Right lobe of liver (tissue), 4 donors: ENCODE results near the gene SH2D3A.
"Not testable (repeated sequence)": the region's sequence is repeated elsewhere in the genome, so short reads cannot be mapped to it uniquely, and the experiment has no call there.

Experiments
- POLR2A ChIP-seq: fragments of 450-650 bp; IDR thresholded peaks from one replicate; pipeline ENCODE4 v1.6.1; 2017; ENCODE audit warnings: antibody characterized with exemption, mild to moderate bottlenecking
- TF ChIP-seq, protein P1 (sequence below), 4 donors: fragments of 200-600 bp in 3 of 4; fragments of 450-650 bp in 1 of 4; IDR thresholded peaks; one replicate each; pipeline versions ENCODE4 v1.5.1 to v1.8.0; 2016 to 2022; ENCODE audit warnings: antibody characterized with exemption in 4 of 4, mild to moderate bottlenecking in 2 of 4
- donor health status: DM: no; HTN: no; CAD: no.
- donor health status: DM: no; HTN: no; CAD: no.
- donor health status: DM: no; HTN: yes; CAD: no.

DNA sequence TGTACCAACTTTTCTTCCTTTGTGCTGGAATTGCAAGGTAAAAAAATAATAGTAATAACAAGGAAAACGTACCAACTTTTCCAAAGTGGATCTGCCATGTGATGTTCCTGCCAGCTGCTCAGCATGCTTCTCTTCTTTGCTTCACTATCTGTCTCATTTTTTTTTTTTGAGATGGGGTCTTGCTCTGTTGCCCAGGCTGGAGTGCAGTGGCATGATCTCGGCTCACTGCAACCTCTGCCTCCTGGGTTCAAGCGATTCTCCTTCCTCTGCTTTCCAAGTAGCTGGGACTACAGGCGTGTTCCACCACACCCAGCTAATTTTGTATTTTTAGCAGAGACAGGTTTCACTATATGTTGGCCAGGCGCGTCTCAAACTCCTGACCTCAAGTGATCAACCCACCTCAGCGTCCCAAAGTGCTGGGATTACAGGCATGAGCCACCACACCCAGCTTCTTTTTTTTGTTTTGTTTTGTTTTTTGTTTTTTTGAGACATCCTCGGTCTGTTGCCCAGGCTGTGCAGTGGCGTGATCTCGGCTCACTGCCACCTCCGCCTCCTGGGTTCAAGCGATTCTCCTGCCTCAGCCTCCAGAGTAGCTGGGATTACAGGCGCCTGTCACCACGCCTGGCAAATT lies 33.0 kb upstream of the SH2D3A start:
- TF ChIP-seq, protein P1, sequence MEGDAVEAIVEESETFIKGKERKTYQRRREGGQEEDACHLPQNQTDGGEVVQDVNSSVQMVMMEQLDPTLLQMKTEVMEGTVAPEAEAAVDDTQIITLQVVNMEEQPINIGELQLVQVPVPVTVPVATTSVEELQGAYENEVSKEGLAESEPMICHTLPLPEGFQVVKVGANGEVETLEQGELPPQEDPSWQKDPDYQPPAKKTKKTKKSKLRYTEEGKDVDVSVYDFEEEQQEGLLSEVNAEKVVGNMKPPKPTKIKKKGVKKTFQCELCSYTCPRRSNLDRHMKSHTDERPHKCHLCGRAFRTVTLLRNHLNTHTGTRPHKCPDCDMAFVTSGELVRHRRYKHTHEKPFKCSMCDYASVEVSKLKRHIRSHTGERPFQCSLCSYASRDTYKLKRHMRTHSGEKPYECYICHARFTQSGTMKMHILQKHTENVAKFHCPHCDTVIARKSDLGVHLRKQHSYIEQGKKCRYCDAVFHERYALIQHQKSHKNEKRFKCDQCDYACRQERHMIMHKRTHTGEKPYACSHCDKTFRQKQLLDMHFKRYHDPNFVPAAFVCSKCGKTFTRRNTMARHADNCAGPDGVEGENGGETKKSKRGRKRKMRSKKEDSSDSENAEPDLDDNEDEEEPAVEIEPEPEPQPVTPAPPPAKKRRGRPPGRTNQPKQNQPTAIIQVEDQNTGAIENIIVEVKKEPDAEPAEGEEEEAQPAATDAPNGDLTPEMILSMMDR (IDR thresholded peaks at IDR 0.05), result not testable (repeated sequence)
- TF ChIP-seq POLR2A, result not testable (repeated sequence)
